GM18870 (cell line): Measurements from ENCODE around the gene PTGES3L.

ENCODE experiments used
- ATAC-seq: cut with Tn5 transposase; IDR thresholded peaks from one replicate; pipeline ENCODE4 v1.9.1; 2021; ENCODE audit warnings: moderate library complexity; ENCODE audit not compliant: unreplicated experiment

Gene PTGES3L

DNA sequence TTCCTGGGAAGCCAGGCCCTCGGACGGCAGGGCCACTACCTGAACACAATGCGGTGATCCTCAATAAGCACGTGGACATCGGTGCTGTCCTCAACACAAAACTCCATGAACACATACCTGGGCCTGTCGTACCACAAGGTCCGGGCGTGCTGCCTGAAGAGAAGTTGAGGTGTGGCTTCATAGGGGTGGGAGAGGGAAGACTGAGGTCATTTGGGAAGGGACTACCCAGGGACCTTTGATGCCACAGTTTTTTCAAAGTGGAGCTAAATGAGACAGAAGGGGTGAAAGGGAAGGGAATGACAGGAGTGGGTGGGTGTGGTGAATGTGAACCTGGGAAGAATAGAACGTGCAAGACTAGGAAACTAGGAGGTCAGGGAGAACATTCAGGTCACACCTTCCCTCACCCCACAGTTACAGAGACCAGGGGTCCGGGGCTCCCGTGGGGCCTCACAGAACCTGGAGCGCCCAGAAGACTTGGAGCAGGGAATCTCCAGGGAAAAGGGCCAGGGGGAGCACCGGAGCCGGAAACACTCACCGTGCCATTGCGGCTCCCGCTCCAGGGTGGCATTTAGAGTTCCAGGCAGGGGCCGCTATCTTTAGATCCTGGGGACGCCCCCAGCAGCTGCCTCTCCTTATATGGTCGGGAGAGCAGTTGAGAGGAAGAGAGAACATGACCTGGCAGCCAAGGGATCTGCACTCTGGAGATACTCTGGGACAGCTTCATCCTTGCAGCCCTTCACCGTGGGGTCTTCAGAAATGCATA is at the start of gene PTGES3L:
Gene PTGES3L, minus strand, starts transcription at position 570 of the 763 bp plus-strand sequence. Its CDS starts 27 bp downstream, at position 543.
- ATAC-seq, result no peak

DNA sequence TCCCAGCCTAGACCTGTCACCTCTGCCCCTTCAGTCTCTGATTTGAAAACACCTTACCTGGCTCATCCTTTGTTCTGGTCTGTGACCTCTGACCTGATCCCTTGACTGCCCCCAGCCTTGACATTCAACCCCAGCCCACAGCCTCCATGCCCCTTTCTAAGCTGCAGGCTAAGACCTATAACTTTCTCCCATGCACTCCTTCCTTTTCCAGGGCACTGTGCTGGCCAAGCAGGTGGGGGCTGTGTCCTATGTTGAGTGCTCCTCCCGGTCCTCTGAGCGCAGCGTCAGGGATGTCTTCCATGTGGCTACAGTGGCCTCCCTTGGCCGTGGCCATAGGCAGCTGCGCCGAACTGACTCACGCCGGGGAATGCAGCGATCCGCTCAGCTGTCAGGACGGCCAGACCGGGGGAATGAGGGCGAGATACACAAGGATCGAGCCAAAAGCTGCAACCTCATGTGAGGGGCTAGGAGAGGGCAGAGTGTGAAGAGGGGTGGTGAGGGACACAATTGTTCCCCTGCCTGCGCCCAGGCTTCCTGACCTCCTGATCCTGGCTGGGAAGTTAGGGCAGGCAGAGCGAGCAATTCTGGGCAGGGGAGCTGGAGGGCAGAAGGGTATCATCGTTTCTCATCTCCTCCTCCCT is 48.5 kb upstream of the PTGES3L start:
- ATAC-seq, result no peak

DNA sequence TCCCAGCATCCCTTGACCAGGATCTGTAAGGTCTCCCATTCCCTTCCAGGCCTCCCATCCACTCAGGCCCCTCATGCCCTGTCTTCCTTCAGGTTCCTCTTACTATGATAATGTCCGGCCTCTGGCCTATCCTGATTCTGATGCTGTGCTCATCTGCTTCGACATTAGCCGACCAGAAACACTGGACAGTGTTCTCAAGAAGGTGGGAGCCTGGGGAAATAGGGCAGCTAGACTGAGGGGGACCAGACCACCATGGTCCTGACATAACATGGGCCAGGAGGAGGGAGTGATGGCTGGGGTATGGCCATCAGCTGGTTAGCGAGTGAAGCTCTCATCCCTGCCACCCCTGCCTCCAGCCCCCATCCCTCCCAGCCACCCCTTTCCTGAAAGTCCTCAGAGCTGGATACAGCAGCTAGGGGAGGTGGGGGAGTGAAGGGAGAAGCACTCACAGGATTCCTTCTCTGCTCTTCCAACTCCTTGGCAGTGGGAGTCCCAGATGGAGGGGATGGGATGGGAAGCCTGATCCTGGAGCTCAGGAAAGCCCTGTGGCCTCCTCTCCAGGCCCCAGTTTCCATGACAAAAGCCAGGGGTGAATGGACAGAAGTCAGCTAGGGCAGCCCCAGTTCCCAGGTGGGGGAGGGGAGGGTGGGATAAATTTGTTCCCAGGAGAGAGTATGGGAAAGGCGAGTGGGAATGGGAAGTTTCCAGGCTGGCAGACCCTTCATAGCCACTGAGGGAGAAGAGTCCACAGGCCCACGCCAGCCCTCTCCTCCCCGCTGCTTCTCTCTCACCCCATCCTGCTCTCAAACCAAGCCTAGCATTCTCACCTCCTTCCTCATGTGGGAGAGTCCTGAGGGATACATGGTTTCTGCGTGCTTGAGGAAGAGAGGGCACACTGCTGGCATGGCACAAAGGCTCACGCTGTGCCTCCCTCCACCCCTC is 47.5 kb upstream of the PTGES3L start:
- ATAC-seq, result no peak

DNA sequence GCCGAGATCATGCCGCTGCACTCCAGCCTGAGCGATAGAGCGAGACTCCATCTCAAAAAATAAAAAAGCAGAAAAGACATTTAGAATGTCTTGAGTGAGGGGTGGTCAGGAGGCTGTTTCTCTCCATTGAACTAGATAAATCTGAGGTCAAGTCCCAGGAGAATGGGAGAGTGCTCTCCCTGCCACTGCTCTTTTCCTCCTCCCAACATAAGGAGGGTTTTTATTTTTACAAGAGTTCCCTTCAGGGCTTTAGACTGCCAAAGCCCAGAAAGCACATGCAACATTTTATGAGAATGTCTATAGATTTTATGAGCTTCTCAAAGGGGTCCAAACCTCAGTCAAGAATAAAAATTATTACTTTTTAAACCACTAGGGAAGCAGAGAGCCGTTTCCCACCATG is 46.7 kb upstream of the PTGES3L start:
- ATAC-seq, result no peak

DNA sequence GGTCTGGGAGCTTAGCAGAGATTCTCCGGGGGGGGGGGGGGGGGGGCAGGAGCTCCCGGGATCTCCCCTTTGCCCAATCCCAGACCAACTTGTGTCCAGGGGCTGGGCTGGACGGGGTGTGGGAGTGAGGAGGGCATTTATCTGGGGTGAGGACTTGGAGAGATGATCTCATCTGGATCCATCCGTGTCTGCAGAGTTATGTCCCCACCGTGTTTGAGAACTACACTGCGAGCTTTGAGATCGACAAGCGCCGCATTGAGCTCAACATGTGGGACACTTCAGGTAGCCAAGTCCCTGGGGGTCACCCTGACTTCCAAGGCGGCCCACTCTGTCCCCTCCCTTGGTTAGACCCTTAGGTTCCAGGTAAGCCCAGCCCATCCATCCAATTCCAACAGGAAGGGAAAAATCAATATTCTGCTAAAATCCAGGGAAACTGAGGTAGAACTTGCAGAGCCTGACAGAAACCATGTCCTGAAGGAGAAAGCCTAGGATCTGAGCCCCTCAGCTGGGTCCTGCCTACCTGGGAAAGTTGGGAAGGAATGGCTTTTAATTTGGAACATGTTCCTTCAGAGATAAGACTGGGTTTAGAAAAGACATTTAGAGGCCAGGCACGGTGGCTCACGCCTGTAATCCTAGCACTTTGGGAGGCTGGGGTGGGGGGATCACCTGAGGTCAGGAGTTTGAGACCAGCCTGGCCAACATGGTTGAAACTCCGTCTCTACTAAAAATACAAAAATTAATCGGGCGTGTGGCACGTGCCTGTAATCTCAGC is 46.1 kb upstream of the PTGES3L start:
- ATAC-seq, result no peak

DNA sequence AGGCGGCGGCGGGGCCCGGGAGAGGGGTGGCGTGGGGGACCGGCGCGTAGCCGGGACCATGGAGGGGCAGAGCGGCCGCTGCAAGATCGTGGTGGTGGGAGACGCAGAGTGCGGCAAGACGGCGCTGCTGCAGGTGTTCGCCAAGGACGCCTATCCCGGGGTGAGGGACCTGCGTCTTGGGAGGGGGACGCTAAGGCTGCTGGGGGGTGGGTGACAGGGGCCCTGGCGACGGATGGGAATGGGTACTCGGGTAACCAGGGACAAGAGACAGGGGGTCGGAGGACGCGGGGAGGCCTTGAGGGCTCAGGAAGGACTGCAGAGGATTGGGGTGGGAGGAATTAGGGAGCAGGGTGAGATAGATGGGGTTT is 45.4 kb upstream of the PTGES3L start:
- no peak for ATAC-seq

DNA sequence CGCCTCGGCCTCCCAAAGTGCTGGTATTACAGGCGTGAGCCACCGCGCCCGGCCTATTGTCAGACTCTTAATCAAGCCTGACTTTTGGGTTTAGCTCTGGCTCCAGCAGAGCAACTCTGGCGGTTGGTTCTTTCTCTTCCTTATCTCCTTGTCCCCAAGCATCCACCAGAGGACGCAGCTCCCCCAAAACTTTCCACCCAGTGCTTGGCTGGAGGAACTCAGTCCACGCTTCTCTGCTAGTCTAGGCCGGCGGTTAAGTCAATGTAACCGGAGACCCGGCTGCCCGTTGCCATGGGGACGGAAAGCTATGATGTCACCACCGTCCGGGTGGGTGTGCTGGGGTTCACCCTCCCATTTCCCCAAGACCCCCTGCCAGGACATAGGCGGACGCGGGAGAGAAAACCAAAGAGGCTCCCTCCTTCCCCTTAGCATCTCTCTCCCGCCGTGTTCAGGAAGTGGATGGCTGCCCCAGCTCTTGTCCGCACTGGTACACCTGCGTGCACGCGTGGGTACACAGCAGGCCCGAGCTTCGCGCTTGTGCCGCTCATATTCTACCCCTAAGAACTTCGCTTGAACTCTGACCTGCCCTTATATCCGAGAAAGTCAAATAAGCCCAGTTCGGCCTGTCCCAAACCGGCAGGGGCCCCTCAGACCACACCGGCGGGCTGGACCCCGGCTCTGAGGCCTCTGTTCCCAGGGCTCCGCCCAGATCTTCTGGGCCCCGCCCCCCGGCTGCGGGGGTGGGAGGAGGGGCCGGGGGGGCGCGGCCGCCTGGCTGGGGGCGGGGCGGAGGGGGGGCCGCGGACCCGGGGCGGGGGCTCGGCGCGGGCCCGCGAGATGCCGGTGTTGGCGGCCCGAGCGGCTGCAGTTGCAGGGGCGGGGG is 44.8 kb upstream of the PTGES3L start, which contains the start of gene RND2:
Gene RND2, plus strand, starts transcription at position 825 of the 883 bp plus-strand sequence. CDS start 117 bp downstream, outside the sequence.
- ATAC-seq, result no peak

DNA sequence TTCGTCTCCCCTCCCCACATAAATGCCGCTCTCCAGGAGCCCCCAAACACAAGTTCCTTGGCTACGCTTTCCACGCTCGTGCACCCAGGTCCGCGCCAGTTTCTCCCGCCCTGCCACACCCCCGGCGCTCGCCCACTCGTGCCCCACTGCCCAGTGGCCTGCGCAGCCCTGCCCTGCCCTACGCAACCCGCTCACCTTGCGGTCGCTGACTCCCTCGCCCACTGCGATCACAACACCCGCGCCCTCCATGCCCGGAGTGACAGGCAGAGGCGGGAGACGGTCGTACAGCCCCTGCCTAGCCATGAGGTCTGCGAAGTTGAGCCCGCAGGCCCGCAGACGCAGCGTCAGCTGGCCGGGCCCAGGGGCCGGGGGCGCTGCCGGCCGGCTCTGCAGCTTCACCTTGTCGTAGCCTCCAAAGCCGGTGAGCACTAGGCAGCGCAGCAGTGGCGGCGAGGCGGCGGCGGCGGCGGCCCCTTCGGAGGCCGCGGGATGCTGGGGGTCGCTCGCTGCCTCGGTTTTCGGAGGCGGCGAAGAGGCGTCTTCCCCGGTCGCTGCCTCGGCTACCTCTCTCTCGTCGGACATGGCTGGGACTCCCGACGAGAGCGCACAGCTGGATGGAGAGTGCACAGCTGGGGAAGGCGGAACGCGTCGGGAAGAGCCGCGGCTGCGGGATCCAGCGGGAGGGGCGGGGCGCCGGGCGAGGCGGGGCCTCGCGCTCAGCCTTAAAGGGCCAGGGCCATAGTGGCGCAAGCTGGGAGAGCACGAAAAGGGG is 42.0 kb upstream of the PTGES3L start, which contains the start of gene VAT1:
Gene VAT1, minus strand, starts transcription at position 645 of the 772 bp plus-strand sequence. Its CDS starts 63 bp downstream, at position 582.
- no peak for ATAC-seq

DNA sequence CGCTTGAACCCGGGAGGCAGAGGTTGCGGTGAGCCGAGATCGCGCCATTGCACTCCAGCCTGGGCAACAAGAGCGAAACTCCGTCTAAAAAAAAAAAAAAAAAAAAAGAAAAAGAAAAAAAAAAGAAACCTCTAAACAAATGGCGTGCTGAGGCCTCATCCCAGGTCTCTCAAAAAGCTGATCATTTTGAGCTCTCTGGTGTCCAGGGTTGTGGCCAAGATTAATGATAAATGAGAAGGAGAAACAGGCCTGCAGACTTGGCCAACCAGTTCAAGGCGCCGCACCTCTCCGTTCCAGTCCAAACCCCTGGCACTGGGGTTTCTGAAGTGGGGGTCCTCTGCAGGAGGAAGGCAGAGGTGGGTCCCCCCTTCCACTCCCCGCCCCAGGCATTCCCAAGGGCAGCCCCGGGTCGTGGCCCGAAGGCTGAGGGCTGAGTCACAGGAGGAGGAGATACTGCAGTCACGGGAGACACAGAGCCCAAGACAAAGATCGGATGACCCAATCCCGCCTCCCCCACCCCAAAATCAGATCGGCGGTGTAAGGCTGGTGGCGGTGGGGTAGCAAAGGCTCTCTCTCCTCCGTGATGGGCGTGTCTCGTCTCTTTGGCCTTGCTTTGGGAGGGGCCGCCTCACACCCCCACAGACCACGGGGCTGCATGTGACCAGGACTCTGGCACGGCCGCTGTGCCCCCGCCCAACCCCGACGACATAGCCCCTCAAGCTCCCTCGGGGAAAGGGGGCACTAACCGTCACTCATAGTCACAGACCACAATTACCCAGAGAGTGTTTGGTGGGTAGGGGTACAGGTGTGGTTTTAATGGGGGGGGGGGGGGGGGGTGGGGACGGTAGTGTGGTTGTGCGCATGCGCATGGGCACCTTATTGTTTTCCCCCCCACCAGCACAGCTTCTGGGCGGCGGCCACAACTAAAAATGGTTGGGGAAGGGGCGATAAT is 41.2 kb upstream of the PTGES3L start:
- ATAC-seq, result no peak

DNA sequence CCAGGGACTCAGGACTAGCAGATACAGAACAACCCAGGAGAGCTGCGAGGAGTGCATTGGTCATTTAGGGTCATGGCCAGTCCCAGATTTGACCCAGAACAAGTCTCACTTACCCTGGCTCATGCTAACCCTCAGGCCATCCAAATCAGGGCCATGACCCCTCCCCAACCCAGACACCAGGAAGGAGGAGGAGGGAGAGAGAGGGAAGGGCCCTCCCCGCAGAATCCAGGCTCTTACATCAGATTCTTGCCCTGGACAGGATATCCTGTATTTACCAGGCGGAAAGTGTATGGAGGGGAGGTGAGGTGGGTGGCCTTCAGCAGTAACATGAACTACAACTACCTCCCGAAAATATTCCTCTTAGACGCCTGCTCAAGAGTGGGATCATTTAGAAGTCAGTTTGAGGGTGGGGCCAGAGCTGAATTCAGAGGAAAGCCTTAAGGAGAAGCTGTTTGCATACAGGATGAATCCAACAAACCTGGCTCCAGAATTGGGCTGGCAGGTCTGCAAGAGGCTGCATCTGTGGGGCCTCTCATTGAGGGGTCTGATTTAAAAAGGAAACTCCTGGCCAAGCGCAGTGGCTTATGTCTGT is 40.2 kb upstream of the PTGES3L start:
- ATAC-seq, result no peak

DNA sequence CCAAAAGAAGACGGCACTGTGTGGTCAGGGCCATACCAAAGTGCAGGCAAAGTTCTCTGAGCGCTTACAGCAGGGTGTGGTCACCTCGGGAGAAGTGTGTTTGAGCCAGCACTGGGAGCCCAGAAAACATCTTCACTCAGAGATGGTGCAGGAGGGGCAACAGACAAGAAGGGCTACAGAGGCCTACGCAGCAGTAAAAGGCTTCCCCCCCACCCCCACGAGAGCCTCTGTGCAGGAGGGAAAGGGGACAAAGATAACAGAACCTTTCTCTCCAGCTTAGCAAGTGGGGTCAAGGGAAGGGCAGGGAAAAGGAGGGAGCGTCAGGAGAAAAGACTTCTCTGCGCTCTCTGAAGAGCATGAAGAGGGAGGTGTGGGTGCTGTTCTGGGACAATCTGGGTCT is 39.5 kb upstream of the PTGES3L start:
- no peak for ATAC-seq

DNA sequence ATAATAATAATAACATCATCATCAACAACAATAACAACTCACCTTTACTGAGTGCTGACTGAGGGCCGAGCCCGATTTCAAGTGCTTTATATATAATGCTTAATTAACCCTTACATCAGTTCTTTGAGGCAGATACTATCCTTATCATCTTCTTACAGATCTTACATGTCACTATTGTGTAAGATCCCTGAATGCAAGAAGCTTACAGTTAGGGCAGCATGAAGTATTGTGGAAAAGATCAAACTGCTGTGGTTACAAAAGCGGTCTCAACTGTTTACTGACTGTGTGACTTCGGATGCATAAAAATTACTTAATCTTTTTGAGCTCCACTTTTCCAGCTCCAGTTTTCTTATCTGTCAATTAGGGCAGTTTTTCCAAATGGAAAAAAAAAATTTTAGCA is 39.1 kb upstream of the PTGES3L start:
- ATAC-seq, result no peak

DNA sequence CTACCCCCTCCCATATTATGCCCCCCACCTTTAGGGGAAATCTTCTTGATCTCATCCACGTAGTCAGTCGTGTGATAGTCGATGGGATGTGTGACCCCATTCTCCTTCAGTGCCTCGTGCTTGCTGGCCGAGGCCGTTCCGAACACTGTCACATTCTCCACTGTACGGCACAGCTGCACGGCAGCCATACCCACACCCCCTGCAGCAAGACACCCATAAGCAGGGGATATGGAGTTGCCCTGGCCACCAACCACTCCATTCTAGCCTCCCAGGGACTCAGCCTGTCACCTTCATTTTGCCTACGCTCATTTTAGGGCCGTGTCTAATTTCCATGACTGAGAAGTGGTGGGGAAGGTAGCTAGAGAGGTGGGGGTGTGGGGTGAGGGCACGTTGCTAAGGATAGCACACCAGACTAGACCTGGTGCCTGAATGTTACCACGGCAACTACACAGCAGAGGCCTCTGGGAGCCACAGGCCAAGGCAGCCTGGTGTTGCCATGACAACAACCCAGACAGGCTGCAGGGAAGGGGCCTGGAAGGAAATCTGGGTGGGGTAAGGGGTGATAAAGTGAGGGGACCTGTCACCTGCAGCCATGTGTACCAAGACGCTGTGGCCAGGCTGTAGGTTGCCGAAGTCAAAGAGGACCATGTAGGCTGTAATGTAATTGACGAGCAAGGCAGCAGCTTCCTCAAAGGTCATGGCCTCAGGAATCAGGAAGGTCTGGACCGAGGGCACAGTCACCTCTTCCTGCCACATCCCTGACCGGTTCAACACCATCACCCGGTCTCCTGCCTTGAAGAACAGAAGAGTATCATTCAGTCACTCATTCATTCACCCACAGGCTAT is 38.4 kb upstream of the PTGES3L start:
- ATAC-seq, result no peak

DNA sequence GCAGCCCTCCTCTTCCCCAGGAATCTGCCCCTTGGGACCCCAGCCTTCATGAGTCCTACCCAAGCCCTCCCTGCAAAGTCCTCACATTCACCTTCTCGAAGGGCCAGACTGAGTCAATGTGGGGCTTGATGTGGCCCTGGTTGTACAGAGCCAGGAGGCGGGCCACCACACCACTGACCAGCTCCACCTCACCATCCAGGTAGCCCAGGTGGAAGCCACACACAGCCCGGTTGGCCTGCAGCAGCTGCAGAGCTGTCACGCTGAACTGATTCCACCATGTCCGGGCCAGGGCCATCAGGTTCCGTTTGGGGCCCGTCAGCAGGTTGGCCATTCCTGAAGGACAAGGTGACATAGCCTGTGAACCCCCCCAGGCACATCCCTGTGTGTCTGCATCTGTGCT is 36.3 kb upstream of the PTGES3L start:
- no peak for ATAC-seq

DNA sequence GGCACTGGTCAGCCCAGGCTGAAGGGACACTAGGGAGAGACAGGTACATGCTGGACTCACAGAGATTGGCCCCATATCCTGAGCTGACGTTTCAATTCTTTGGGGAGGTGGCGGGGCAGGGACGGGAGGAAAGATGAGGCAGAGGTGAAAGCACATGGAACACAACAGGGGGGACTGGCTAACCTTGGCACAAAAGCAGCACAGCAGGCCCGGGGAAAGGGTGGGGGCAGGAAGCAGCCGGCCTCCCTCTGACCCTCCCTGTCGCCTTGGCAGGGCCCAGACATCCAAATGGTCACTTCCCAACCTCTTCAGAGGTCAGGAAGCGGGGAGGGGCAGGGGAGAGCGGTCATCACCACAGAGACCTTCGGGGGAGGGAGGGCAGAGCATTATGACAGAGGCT is 35.7 kb upstream of the PTGES3L start:
- ATAC-seq, result no peak
